CD14-positive monocyte (primary cell): ENCODE measurements around the gene AVPR1B. TPM values are rescaled to one million over a fixed set of nuclear protein-coding genes. Genes with fewer than 3 reads are reported as not detected.

Source experiments
- DNase-seq, 3 donors: peaks; one replicate each; pipeline ENCODE4 v3.0.0-alpha.2; 2011 to 2022
- H2AFZ ChIP-seq: 2 replicates; pipeline ENCODE4 v1.6.0; 2012; ENCODE audit warnings: mild to moderate bottlenecking, low read depth, low read length, inconsistent platforms; ENCODE audit not compliant: insufficient read depth, poor library complexity, severe bottlenecking
- H3K27ac ChIP-seq, 2 donors: 1 replicate in 1 of 2; 2 replicates in 1 of 2; pipeline ENCODE4 v1.5.1; 2012 to 2013; ENCODE audit warnings: low read length in 2 of 2, control low read depth in 1 of 2, inconsistent platforms in 1 of 2, low read depth in 1 of 2, mild to moderate bottlenecking in 1 of 2
- H3K27me3 ChIP-seq, 2 donors: one replicate each; pipeline versions ENCODE4 v1.6.0 to v1.6.1; 2011 to 2013; ENCODE audit warnings: low read length in 2 of 2; ENCODE audit not compliant: control insufficient read depth in 2 of 2, insufficient read depth in 2 of 2
- H3K36me3 ChIP-seq, 2 donors: replicated peaks in 1 of 2; 1 replicate in 1 of 2; 2 replicates in 1 of 2; pipeline versions ENCODE4 v1.5.1 to v1.6.1; 2012 to 2013; ENCODE audit warnings: low read length in 2 of 2, control low read depth in 1 of 2, inconsistent platforms in 1 of 2, mild to moderate bottlenecking in 1 of 2; ENCODE audit not compliant: insufficient read depth in 2 of 2, control insufficient read depth in 1 of 2
- H3K4me1 ChIP-seq, 2 donors: 1 replicate in 1 of 2; 2 replicates in 1 of 2; pipeline versions ENCODE4 v1.5.1 to v1.6.1; 2012 to 2013; ENCODE audit warnings: low read length in 2 of 2, control low read depth in 1 of 2, inconsistent platforms in 1 of 2, mild to moderate bottlenecking in 1 of 2, moderate library complexity in 1 of 2; ENCODE audit not compliant: insufficient read depth in 2 of 2, control insufficient read depth in 1 of 2
- H3K4me2 ChIP-seq: replicated peaks from 2 replicates; pipeline ENCODE3; 2012; ENCODE audit warnings: low read length, moderate library complexity, mild to moderate bottlenecking; ENCODE audit not compliant: poor library complexity, severe bottlenecking; ENCODE audit errors: extremely low read depth
- H3K4me3 ChIP-seq, 3 experiments: fragments of 200-600 bp in 1 of 3; sonication (generic) in 1 of 3; replicated peaks in 1 of 3; 1 replicate in 2 of 3; 2 replicates in 1 of 3; pipeline ENCODE4 v1.5.1; 2011 to 2013; ENCODE audit warnings: low read length in 3 of 3, mild to moderate bottlenecking in 3 of 3, control low read depth in 2 of 3, low read depth in 2 of 3, inconsistent platforms in 1 of 3, moderate library complexity in 1 of 3
- H3K79me2 ChIP-seq: 2 replicates; pipeline ENCODE4 v1.6.0; 2012; ENCODE audit warnings: mild to moderate bottlenecking, control low read depth, inconsistent platforms, low read length, moderate library complexity; ENCODE audit not compliant: insufficient read depth
- H3K9ac ChIP-seq: 2 replicates; pipeline ENCODE4 v1.6.0; 2017; ENCODE audit warnings: low read length, mild to moderate bottlenecking; ENCODE audit not compliant: insufficient read depth, poor library complexity, severe bottlenecking
- H3K9me3 ChIP-seq, 2 donors: replicated peaks in 1 of 2; 1 replicate in 1 of 2; 2 replicates in 1 of 2; pipeline versions ENCODE4 v1.5.1 to v1.6.1; 2012 to 2013; ENCODE audit warnings: low read length in 2 of 2, control low read depth in 1 of 2; ENCODE audit not compliant: control insufficient read depth in 1 of 2, insufficient read depth in 1 of 2
- H4K20me1 ChIP-seq: 2 replicates; pipeline ENCODE4 v1.6.0; 2012; ENCODE audit warnings: mild to moderate bottlenecking, low read length, control low read depth, moderate library complexity; ENCODE audit not compliant: insufficient read depth
- H3K27ac Mint-ChIP-seq, 7 donors: one replicate each; pipeline ENCODE4 v1.8.0; 2020; ENCODE audit warnings: mild to moderate bottlenecking in 7 of 7, mixed read lengths in 7 of 7, moderate library complexity in 6 of 7, inconsistent platforms in 2 of 7
- H3K27me3 Mint-ChIP-seq, 3 donors: one replicate each; pipeline ENCODE4 v1.8.0; 2021 to 2022; ENCODE audit warnings: low read depth in 3 of 3, mild to moderate bottlenecking in 3 of 3, mixed read lengths in 3 of 3, moderate library complexity in 3 of 3, inconsistent platforms in 1 of 3
- H3K36me3 Mint-ChIP-seq, 2 donors: one replicate each; pipeline ENCODE4 v1.8.0; 2020; ENCODE audit warnings: mixed read lengths in 2 of 2, inconsistent platforms in 1 of 2, mild to moderate bottlenecking in 1 of 2
- H3K4me1 Mint-ChIP-seq: one replicate; pipeline ENCODE4 v1.8.0; 2020; ENCODE audit warnings: mild to moderate bottlenecking, mixed read lengths
- H3K4me3 Mint-ChIP-seq, 2 donors: one replicate each; pipeline ENCODE4 v1.8.0; 2020; ENCODE audit warnings: mild to moderate bottlenecking in 2 of 2, mixed read lengths in 2 of 2, moderate library complexity in 1 of 2
- H3K9me3 Mint-ChIP-seq, 7 donors: one replicate each; pipeline ENCODE4 v1.8.0; 2020 to 2022; ENCODE audit warnings: mixed read lengths in 7 of 7, mild to moderate bottlenecking in 6 of 7, moderate library complexity in 6 of 7, inconsistent platforms in 2 of 7
- CTCF ChIP-seq: fragments of 200-600 bp; IDR thresholded peaks from one replicate; pipeline ENCODE4 v1.8.0; 2022; ENCODE audit warnings: antibody characterized with exemption, mild to moderate bottlenecking
- WGBS: methylation state at CpG from one replicate; pipeline ENCODE4 v1.1.5; 2013; ENCODE audit warnings: missing lambda C conversion rate; ENCODE audit not compliant: insufficient coverage; 5-methylcytosine and 5-hydroxymethylcytosine counted together
- intact Hi-C, 2 donors: fragments of 100-400 bp; cut with micrococcal nuclease; formaldehyde crosslinking; loops; one replicate each; pipeline versions ENCODE4 v1.15.0 to v1.15.1; 2023
- polyA plus RNA-seq, 3 donors: library from polyadenylated mRNA; depleted of rRNA in 1 of 3; unstranded in 2 of 3; stranded (reverse) in 1 of 3; fragments of 300-500 nt in 2 of 3; fragments of >200 nt in 1 of 3; fragmentation: Illumina TruSeq in 2 of 3; gene quantifications; 1 replicate in 2 of 3; 2 replicates in 1 of 3; pipeline ENCODE4 v1.2.3, GENCODE V29; 2012 to 2021

The AVPR1B gene
- polyA plus RNA-seq, 3 donors, result not detected

DNA sequence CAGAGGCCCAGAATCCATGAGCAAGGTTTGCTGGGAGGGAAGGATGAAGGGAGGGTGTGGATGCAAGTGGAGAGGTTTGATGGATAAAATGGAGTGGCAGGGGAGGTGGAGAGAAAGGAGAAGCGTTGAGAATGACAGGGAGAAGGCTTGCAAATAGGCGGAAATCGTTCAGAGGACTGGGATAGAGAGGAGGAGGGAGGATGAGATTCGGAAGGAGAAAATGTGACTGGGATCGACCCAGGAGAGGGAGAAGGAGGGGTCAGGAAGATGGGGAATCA lies 376 bp downstream of the AVPR1B start:
- Histone ChIP-seq H3K79me2 (no peaks in the 10 kb centered on the region), H3K36me3 (no peaks in the 10 kb centered on the region), H3K4me1 (peaks cover 12% of the 10 kb centered on the region in 2 donors), H3K9me3 (peaks cover 0 to 13% of the 10 kb centered on the region in 2 donors), H3K27ac (no peak overlapping the region), H3K4me3 (peak overlapping the region in 1 of 3 experiments; percentile 69), H3K9ac (no peak overlapping the region), H3K27me3 (peaks cover 12 to 35% of the 10 kb centered on the region in 2 donors), H3K4me2 (peak overlapping the region; percentile 84), H4K20me1 (no peaks in the 10 kb centered on the region), H2AFZ (no peak overlapping the region)
- Mint-ChIP-seq H3K4me1 (peaks cover 18% of the 10 kb centered on the region), H3K27ac (no peak overlapping the region), H3K4me3 (peak overlapping the region in 1 of 2 donors; percentile 91), H3K36me3 (peaks cover 0 to 7% of the 10 kb centered on the region in 2 donors), H3K9me3 (peaks cover 6 to 19% (median 15%) of the 10 kb centered on the region in 7 donors), H3K27me3 (peaks cover 34 to 50% (median 46%) of the 10 kb centered on the region in 3 donors)
- DNase-seq, result no peak
- intact Hi-C loops, result loop anchor here in 1 of 2 donors (10.0 kb wide), 1 partner anchor 202 kb away; no protein-coding TSS in a partner anchor
- no peak for TF ChIP-seq CTCF
- WGBS, result 50% methylated on average over 5 of the region's 5 CpGs

- no peak overlapping the region for H2AFZ ChIP-seq
- H3K9me3 ChIP-seq, result peaks cover 0 to 8% of the 10 kb centered on the region in 2 donors
- no peak overlapping the region for H3K27ac ChIP-seq
- H3K9ac ChIP-seq, result no peak overlapping the region
- H3K36me3 ChIP-seq, result no peaks in the 10 kb centered on the region
- Mint-ChIP-seq H3K27ac (no peak overlapping the region), H3K4me1 (peaks cover 18% of the 10 kb centered on the region), H3K27me3 (peaks cover 34 to 49% (median 46%) of the 10 kb centered on the region in 3 donors), H3K9me3 (peaks cover 6 to 14% (median 11%) of the 10 kb centered on the region in 7 donors), H3K4me3 (peak overlapping the region in 1 of 2 donors; percentile 91), H3K36me3 (peaks cover 0 to 7% of the 10 kb centered on the region in 2 donors)
- no peaks in the 10 kb centered on the region for H3K79me2 ChIP-seq
- H3K4me1 ChIP-seq, result peaks cover 12% of the 10 kb centered on the region in 2 donors
- H3K4me3 ChIP-seq, result no peak overlapping the region
- TF ChIP-seq CTCF, result no peak
- H3K27me3 ChIP-seq, result peaks cover 12 to 35% of the 10 kb centered on the region in 2 donors
- no peaks in the 10 kb centered on the region for H4K20me1 ChIP-seq
- DNase-seq, result no peak
- 95% methylated on average over 25 of the region's 25 CpGs for WGBS
- intact Hi-C loops, result loop anchor here in 1 of 2 donors (10.0 kb wide), 1 partner anchor 202 kb away; no protein-coding TSS in a partner anchor
- no peak overlapping the region for H3K4me2 ChIP-seq
These were observed 856 bp downstream of the AVPR1B start for GRCh38 chr1:206116191-206116872.
